HG03575 (cell line): ENCODE data around the gene PARVB.
"Not testable (repeated sequence)": the region's sequence is repeated elsewhere in the genome, so short reads cannot be mapped to it uniquely, and the experiment has no call there.

Experiments used
- ATAC-seq: cut with Tn5 transposase; IDR thresholded peaks from one replicate; pipeline ENCODE4 v1.9.1; 2021; ENCODE audit not compliant: unreplicated experiment, insufficient number of reproducible peaks, low FRiP score; ENCODE audit errors: extremely low read depth

Gene PARVB

DNA sequence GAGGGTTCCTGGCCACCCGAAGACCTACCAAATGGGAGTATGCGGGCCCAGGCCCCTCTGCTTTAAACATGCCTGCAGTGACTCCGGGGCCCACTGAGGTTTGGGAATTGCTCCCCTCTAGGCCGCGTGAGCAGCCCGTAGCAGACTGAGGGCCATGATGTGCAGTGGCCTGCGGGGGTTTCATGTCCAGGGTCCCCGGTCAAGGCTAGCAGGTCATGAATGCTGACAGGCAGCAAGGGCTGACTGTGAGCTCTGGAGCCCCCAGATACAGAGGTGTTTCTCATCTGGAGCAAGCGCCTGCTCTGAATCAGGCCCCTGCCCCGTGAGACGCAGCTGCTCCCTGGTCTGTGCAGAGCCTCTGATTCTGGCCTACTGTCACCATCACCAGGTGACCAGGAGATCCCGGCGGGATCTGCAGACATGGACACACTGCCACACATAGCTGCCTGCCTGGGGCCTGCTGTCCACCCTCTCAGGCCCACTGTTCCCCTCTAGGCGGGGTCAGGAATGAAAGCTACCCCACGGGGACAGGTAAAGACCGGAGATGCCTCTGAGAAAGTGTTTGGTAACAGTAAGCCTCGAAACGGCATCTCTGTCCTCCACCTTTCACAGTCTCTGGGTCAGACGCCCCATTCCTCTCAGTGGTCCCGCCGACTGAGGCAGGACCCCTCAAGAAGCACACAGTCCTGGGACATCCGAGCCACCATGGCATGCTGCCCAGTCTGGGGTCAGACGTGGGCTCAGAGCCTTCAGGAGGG, 73.3 kb downstream of the PARVB start:
- ATAC-seq: no peak

DNA sequence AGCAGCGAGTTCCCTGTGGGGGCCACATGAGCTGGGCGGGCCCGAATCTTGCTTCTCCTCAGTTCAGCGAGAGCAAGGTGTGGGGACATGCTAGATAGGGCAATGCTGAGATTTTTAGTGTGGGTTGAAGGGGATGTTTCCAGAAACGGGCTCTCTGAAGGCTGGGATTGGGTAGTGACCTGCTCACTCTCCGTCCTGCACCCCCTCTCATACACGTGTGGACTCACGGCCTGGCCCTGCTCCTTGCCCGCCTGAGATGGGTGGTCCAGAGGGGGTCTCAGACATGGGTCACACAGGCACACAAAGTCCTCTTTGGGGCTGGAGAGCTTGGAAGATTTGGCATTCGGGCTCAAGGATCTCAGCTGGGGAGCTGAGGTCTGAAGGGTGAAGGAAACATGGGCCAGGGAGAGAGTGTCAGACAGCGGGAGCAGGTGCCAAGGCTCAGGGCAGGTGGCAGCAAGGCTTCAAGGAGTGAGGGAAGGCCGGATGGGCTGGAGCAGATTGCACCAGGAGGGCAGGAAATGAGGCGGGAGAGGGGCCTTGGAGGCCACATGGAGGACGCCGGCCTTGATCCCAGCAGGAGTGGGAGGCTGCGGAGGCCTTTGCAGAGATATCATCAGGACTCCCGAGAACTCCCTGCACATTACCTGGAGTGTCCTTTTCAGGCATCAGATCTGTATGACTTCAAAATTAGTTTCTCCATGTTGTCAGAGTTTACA, 74.1 kb downstream of the PARVB start:
- ATAC-seq: no peak

DNA sequence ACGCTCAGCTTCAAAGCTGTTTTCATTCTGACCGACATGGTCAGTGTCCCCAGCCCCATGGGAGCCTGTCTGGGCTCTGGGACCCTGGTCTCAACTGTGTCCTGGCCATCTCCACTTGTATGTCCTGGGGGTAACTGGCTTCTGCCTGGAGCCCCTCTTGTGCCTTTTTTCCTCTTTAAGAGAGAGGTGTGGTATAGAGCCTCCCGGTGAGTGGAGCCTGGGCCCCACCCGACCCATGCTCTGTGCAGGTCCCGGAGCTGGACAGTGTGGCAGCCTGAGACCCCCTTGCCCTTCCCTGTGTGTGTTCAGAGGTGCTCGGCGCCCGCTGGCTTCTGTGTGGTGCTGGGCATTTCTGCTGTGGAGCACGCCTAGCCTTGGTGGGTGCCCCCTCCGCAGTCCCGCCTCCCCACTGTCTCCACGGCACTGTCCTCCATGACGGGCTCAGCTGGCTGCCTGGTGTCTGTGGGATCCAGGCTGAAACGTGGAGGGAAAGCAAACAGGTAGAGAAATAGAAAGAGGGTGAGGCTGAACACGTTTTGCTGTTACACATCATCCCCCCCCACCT, 74.9 kb downstream of the PARVB start:
- no peak for ATAC-seq

DNA sequence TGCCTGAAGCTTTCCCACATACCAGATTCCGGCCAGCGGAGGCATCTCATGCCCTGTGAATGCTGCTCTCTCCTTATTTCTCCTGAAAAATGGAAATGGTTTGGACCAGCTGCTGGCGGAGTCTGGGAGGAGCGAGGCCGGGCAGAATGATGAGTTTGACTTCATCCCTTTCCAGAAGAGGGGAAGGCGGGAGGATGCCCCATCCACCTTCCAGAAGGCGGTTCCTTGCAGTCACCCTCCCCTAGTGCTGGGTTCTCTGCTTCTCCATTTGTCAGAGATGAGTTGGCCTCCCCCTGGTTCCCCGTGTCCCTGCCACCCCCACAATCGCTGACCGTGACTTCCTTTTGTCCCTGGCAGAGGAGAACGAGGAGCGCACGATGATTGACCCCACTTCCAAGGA, 75.6 kb downstream of the PARVB start:
- ATAC-seq: no peak

DNA sequence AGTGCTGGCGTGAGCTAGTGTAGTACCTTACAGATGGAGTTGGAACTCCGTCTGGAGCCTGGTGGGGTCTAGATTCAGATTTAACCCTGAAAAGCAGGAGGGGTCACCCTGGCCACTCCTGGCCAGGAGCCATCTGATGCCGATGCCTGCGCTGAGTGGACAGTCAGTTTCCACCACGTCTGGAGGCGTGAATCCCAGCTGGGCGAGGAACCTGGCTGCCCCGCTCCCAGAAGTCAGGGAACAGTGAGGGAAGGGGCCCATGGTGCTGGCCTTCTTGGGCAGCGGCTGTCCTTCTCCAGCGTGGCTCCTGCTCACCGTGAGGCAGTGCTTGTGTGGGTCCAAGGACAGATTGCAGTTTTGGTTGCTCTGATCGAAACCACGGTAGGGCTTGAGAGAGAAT, 76.3 kb downstream of the PARVB start:
- no peak for ATAC-seq

DNA sequence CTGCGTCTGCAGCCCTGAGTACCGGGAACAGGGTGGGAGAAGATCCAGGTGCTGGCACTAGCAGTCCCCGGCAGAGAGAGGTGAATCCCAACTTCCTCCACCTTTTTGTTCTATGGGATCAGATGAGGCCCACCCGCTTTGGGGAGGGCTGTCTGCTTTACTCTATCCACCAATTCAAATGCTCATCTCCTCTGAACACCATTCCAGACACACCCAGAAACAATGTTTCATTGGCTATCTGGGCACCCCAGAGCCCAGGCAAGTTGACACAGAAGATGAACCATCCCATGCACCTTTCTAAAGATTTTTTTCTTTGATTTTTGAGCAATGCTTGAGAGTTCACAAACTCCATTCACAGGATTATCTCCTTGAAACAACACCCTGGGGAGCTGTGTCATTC, 78.0 kb downstream of the PARVB start:
- ATAC-seq: no peak

DNA sequence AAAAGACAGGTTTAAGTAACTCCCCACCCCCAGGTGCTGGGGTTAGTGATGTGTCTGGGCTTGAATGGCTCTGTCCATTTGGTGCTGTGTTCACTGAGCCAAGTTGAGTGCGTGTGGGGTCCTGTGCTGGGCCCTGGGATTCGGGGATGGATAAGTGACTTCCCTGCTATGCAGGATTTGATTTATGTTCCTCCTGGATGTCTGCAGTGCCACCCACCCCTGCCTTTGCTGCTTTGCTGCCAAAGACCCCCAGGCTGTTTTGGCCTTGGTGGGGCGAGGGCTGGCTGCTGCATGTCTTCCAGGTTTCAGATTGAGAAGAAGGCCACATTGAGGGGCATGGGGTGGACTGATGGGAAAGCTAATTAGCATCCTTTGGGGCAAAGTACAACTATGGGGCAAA, 78.8 kb downstream of the PARVB start:
- ATAC-seq: no peak

DNA sequence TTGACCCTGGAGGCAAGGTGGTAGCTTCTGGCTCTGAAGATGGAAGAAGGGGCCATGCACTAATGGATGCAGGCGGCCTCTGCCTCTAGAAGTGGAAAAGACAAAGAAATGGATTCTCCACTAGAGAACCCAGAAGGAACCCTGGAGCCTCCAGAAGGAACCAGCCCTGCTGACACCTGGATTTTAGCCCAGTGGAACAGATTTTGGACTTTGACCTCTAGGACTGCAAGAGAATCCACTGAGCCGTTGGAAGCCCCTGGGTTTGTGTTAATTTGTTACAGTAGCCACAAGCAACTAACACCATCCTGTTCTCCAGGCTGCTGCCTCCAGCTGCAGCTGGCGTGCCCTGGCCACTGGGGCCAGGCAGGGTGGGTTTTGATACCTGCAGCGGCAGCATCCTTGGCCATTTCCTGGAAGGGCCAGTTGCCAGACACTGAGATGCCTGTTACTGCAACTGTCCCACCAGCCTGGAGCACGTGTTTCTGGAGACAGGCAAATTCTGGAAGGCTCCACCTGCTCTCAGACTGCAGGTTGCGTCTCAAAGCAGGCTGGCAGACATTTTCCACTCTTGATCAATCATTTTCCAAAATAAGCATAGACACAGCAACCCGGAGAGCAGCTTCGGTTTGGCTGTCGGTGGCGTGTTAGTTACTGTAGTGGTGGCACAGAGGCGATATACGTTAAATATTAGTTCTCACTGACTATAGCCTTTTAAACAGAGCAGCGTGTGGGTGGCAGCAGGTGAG, 79.8 kb downstream of the PARVB start:
- ATAC-seq: no peak

DNA sequence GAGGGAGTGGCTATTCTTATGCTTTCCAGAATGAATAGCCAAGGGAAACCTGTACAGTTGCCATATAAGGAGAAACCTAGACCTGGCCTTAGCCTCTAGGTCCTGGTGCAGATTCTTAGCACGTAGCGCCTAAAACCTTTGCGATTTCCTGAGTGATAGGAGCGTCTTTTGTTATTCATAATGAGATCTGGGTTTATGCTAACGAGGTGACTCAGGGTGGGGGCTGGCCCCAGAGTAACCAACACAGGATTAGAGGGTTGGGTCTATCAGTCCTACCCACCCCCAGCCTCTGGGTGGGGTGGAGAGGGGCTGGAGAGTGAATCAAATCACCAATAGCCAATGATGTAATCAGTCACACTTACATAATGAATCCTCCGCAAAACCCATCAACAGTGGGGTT, 83.2 kb downstream of the PARVB start:
- ATAC-seq: no peak

DNA sequence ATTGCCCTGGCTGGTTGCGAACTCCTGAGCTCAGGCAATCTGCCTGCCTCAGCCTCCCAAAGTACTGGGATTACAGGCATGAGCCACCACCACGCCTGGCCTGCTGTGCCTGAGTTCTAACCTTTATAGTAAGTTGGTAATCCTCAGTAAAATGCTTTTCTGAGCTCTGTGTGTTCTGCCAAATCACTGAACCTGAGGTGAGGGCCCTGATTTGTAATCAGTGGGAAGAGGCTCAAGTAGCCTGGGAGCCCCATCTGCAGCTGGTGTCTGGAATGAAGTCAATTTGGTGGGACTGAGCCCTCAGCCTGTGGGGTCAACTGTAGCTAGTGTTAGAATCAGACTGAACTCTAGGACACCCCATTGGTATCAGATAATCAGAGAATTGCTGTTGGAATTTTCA, 84.0 kb downstream of the PARVB start:
- no peak for ATAC-seq

DNA sequence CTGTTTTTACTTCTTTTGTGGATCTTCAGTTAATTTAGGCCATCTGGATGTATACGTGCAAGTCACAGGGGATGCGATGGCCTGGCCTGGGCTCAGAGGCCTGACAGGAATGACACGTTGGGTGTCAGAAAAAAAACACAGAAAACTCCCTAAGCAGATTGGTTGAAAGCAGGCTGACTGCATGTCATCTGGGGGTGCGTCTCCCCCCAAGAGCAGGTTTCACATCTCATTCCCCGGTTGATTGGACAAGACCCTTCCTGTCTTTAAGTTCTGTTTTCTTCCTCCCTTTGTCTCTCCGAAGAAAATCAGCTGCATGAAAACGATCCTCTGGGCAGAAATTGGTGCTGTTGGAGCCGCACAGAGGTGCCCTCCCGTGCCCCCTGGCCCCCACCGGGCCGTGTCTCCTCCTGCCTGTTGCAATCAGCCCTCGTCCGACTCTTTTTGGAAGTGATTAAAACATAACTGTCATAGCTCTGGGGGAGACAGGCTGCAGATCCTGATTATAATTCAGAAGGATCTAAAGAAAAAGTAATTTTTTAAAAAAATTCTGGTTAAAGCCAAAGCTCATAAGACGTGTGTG, 84.8 kb downstream of the PARVB start:
- no peak for ATAC-seq

DNA sequence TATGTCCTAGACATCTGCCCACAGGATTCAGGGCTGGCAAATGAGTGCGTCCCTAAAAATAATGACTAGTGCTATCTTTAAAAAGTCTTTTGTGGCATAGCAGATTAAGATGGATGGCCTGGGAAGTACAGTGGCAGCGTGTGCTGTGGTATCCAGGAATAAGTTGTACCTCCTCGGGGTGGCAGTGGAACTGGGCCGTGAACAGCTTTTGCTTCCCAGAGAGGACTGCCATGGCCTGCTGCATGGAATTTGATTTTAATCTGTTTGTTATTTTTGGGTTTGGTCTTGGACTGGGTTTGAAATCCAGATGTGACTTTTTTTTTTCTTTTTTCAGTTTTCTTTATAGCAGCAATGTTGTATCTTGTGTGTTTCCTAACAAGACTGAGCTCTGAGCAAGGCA, 85.3 kb downstream of the PARVB start:
- ATAC-seq: no peak

DNA sequence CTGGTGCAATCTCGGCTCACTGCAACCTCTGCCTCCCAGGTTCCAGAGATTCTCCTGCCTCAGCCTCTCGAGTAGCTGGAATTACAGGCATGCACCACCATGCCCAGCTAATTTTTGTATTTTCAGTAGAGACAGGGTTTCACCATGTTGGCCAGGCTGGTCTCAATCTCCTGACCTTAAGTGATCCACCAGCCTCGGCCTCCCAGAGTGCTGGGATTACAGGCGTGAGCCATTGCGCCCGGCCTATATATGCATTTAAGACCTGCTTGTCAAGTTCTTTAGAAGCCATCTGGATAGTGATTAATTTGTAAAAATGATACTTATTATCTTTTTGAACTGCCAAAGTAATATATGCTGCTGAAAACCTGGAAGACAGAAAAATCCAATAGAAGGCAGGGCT, 86.6 kb downstream of the PARVB start:
- ATAC-seq: not testable (repeated sequence)

DNA sequence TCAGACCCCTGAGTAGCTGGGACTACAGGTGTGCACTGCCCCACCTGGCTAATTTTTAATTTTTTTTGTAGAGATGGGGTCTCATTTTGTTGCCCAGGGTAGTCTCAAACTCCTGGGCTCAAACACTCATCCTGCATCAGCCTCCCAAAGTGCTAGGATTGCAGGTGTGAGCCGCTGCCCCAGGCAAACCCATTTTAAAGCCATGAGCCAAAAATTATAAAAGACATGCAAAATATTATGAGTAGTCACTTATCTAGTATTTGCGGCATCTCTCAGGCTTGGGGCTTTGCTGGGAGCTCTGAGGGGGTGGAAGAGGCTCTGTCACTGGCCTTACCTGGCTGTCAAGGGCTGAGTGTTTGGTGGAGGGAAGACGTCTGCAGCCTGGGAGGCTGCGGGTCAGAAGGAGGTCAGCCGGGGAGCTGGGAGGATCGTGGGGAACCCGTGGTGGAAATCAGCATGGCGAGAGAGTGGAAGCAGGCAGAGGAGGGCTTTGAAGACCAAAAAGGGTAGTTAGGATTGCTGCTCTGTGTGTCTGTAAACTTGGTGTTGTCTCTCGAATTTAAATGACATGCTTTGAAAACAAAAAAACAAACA, 87.6 kb downstream of the PARVB start:
- no peak for ATAC-seq

DNA sequence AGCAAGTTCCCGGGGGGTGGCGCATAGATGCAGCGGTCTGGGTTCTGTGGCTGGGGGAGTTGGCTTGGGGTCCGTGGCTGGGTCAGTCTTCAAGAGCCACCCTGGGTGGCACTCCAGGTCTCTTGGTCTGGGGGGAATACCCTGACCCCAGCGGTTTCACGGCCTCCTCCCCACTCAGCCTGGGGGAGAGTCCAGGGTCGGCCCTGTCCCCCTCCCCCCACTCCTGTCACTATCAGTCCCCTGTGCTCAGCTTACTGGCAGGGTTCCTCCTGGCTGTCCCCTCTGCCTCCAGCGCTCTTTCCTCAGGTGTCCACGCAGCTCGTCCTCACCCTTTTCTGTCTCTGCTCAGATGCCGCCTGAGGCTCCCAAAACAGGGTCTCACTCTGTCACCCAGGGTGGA, 88.1 kb downstream of the PARVB start:
- no peak for ATAC-seq

DNA sequence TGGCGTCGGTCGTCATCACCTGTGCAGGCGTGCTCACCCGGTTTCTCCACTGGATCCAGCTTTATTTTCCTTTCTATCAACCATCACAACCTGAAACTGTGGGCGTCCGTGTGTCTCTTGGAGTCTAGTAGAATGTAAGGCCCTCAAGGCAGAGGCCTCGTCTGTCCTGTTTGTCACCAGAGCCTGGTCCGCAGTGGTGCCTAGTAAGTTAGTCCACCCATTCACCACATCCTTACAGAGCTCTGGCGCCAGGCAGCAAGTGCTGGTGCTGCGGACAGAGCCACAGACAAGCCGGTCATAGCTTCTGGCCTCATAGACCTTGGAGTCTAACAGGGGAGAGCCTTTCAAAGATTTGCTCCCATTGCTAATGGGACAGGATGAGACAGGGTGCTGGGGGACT, 92.2 kb downstream of the PARVB start:
- ATAC-seq: no peak

DNA sequence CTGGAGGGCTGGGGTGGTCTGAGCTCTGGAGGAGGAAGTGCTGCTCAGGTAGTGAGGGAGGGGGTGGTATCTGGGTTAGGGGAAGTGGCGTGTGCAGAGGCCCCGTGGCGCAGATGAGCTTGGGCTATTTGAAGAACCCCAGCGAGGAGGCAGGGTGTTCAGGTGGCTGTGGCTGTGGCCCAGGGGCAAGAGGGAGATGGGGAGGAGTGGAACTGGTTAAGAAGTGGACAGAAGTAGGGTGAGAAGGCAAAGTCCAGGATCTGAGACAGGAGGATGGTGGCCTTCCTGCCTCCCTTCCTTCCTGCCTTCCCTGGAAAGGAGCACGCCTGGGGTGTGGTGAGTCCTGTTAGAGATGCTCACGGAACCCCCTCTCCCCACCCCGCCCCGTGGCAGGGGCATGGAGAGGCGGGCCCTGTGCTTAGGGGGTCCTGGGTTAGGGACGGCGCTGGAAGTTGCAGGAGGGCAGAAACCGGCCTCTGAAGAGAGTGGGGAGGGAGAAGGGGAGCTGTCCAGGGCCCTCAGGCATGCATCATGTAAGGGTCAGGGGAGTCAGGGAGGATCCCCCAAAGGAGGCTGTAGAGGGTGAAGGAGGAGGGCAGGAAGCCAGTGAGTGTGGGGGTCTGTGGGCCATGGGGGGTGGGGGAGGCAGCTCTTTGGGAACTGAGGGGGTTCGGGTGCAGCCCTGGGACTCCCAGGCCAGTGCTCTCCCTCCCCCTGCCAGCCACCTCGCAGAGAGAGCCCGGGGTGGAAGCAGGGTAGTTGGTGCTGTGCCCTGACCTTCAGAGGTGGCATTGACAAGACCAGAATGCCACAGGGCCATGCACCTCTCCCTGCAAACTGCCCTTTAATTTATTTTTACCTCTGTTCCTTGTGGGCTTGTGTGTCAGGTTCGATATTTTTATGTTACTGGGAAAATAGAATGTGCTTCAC, 92.9 kb downstream of the PARVB start:
- no peak for ATAC-seq

DNA sequence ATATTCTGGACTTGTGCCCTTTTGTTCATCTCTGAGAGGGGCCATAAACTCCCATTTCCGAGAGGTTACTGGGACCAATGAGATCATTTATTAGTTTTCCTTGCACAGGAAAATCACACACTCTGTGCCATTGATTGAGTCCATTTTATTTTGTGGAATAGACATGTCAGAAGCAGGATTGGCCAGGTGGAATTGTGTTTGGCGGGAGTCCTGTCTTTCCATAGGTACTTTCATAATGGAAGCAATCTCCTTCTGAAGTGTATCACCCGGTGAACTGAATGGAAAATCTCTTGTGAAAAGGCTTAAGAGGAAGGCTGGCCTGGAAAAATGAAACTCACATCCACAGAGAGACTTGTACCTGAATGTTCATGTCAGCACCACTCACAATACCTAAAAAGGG, 93.6 kb downstream of the PARVB start:
- ATAC-seq: no peak
